Camera-type eye (tissue), 1 donor: ENCODE measurements around the gene STX11. TPM values are rescaled to one million over a fixed set of nuclear protein-coding genes. Genes with fewer than 3 reads are reported as not detected.

Source experiments
- total RNA-seq: library from RNA; depleted of rRNA; stranded (reverse); fragments of >200 nt; gene quantifications from one replicate; pipeline ENCODE4 v1.2.3, GENCODE V29; 2014

STX11 gene
- total RNA-seq: 2.2 TPM

DNA sequence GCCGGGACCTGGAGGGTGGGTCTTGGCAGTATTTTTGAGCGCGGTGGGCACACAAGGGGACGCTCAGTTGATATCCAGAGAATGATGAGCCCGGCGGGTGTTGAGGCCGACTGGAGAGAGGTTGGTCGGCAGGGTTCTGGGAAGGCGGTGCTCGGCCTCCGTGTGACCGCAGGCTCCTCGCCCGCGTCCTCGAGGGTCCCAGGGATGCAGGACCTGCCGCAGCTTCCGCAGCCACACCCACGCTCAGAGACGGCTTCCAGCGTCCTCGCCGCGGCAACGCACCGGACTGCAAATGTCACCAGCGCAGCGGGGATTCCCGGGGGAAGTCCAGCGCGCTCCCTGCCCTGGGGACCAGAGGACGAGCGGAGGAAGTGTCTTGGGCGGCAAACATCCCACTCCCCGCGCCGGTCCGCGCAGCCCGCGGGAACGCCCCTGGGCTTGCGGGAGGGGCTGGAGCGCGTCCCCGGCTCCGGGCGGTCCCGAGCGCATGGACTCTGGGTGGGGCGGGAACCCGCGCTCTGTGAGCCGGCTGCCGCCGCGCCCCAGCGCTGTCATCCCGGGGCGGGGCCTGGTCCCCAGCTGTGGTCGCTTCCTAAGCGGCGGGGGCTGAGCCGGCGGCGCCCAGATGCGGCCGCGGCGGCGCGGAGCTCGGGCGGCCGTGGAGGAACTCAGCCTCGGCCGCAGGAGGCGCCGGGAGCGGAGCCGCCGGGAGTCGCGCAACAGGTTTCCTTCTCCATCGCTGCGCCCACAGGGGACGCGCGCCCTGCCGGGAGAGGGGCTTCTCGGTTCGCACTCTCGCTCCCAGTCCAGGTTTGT, at the start of gene STX11:
STX11 (plus strand) TSS at position 624 of the 816 bp plus-strand sequence. CDS start 36,111 bp downstream, outside the sequence.

Other genes starting within 250 kb of the STX11 start
- gene PLAGL1, start 142.3 kb upstream of the STX11 start, total RNA-seq: 61.9 TPM
- 53.1 TPM for gene SF3B5, start 54.9 kb upstream of the STX11 start, total RNA-seq
- 235 TPM for gene UTRN, start 134.8 kb downstream of the STX11 start, total RNA-seq